Body of pancreas (tissue), 4 donors: ENCODE data around the gene HUS1B. TPM values are rescaled to one million over a fixed set of nuclear protein-coding genes. Genes with fewer than 3 reads are reported as not detected.

Experiments used
- ATAC-seq: fragments of 150-250 bp; one replicate; pipeline ENCODE4 v1.9.1; 2016
- DNase-seq, 4 donors: peaks; one replicate each; pipeline ENCODE4 v3.0.0-alpha.2; 2019
- H3K27ac ChIP-seq, 4 donors: fragments of 200-600 bp; sonication (generic); 1 replicate in 3 of 4; 2 replicates in 1 of 4; pipeline versions ENCODE4 v1.5.1 to v1.6.1; 2016 to 2019; ENCODE audit warnings: mild to moderate bottlenecking in 1 of 4, mixed read lengths in 1 of 4, moderate library complexity in 1 of 4
- H3K27me3 ChIP-seq, 2 donors: fragments of 200-600 bp; sonication (generic); one replicate each; pipeline ENCODE4 v1.6.0; 2016; ENCODE audit warnings: mild to moderate bottlenecking in 1 of 2
- H3K36me3 ChIP-seq, 2 donors: fragments of 200-600 bp; sonication (generic); replicated peaks in 1 of 2; 2 replicates each; pipeline ENCODE4 v1.5.1; 2016; ENCODE audit warnings: low read depth in 2 of 2; ENCODE audit not compliant: insufficient read depth in 1 of 2
- H3K4me1 ChIP-seq: fragments of 200-600 bp; sonication (generic); one replicate; pipeline ENCODE4 v1.6.0; 2016
- H3K4me3 ChIP-seq, 2 donors: fragments of 200-600 bp; sonication (generic); 1 replicate in 1 of 2; 2 replicates in 1 of 2; pipeline ENCODE4 v1.5.1; 2016 to 2019
- H3K9me3 ChIP-seq, 3 donors: fragments of 200-600 bp; sonication (generic); 1 replicate in 2 of 3; 2 replicates in 1 of 3; pipeline ENCODE4 v1.5.1; 2016
- CTCF ChIP-seq, 7 experiments: fragments of 450-650 bp in 4 of 7; fragments of 200-600 bp in 3 of 7; sonication (generic) in 3 of 7; IDR thresholded peaks; one replicate each; pipeline ENCODE4 v1.5.1; 2016 to 2019; ENCODE audit warnings: antibody characterized with exemption in 7 of 7
- POLR2A ChIP-seq, 3 donors: fragments of 450-650 bp; IDR thresholded peaks; one replicate each; pipeline ENCODE4 v1.6.1; 2016; ENCODE audit warnings: antibody characterized with exemption in 3 of 3, mild to moderate bottlenecking in 2 of 3
- WGBS, 2 donors: methylation state at CpG; one replicate each; pipeline ENCODE4 v1.1.5; 2017; 5-methylcytosine and 5-hydroxymethylcytosine counted together
- intact Hi-C: fragments of 100-400 bp; cut with DNase I; formaldehyde crosslinking; loops from one replicate; pipeline ENCODE4 v1.15.1; 2023
- total RNA-seq, 2 donors: library from RNA; depleted of rRNA; stranded (reverse); fragments of >200 nt; gene quantifications; one replicate each; pipeline ENCODE4 v1.1.0, GENCODE V29; 2016

Gene HUS1B
- total RNA-seq, 2 donors from 2014 or later = 4.4 to 19.1 TPM

GRCh38 chr6:628766-629165, 28.1 kb downstream of the HUS1B start:
- ATAC-seq = no peak
- intact Hi-C loops = no loop called here
- TF ChIP-seq CTCF (IDR thresholded peaks at IDR 0.05) (no peak), POLR2A (IDR thresholded peaks at IDR 0.05) (no peak)
- H3K27ac ChIP-seq = no peak overlapping the region
- peaks cover 0 to 2% of the 10 kb centered on the region in 2 donors for H3K36me3 ChIP-seq
- H3K9me3 ChIP-seq = no peaks in the 10 kb centered on the region
- DNase-seq = peak in 1 of 4 donors; percentile 19
- H3K4me1 ChIP-seq = no peaks in the 10 kb centered on the region
- 38 to 44% methylated on average over 3 of the region's 3 CpGs for WGBS, 2 donors
- no peaks in the 10 kb centered on the region for H3K27me3 ChIP-seq
- no peak overlapping the region for H3K4me3 ChIP-seq

GRCh38 chr6:626236-626635, 30.7 kb downstream of the HUS1B start:
- Histone ChIP-seq H3K9me3 (no peaks in the 10 kb centered on the region), H3K27ac (no peak overlapping the region), H3K4me3 (no peak overlapping the region), H3K4me1 (no peaks in the 10 kb centered on the region), H3K36me3 (peaks cover 0 to 2% of the 10 kb centered on the region in 2 donors), H3K27me3 (no peaks in the 10 kb centered on the region)
- DNase-seq (no peak), ATAC-seq (no peak)
- WGBS, 2 donors = 91 to 94% methylated on average over 9 of the region's 9 CpGs
- intact Hi-C loops = no loop called here
- no peak for TF ChIP-seq CTCF (IDR thresholded peaks at IDR 0.05)
- no peak for TF ChIP-seq POLR2A (IDR thresholded peaks at IDR 0.05)

GRCh38 chr6:624979-625378, 31.9 kb downstream of the HUS1B start:
- ATAC-seq (no peak), DNase-seq (no peak)
- Histone ChIP-seq H3K27ac (no peak overlapping the region), H3K4me3 (no peak overlapping the region), H3K9me3 (no peaks in the 10 kb centered on the region), H3K36me3 (no peaks in the 10 kb centered on the region), H3K27me3 (no peaks in the 10 kb centered on the region), H3K4me1 (no peaks in the 10 kb centered on the region)
- intact Hi-C loops = no loop called here
- whole genome bisulfite sequencing, 2 donors = 90 to 97% methylated on average over 11 of the region's 11 CpGs
- no peak for TF ChIP-seq POLR2A (IDR thresholded peaks at IDR 0.05)
- no peak for TF ChIP-seq CTCF (IDR thresholded peaks at IDR 0.05)

- H3K27ac ChIP-seq = no peak overlapping the region
- no peak for TF ChIP-seq CTCF (IDR thresholded peaks at IDR 0.05)
- no peak for TF ChIP-seq POLR2A (IDR thresholded peaks at IDR 0.05)
- WGBS, 2 donors = 92 to 93% methylated on average over 7 of the region's 7 CpGs
- H3K4me1 ChIP-seq = no peaks in the 10 kb centered on the region
- intact Hi-C loops = no loop called here
- H3K36me3 ChIP-seq = no peaks in the 10 kb centered on the region
- no peaks in the 10 kb centered on the region for H3K27me3 ChIP-seq
- ATAC-seq = no peak
- no peak for DNase-seq
- no peaks in the 10 kb centered on the region for H3K9me3 ChIP-seq
- H3K4me3 ChIP-seq = no peak overlapping the region
These were observed 34.4 kb downstream of the HUS1B start for GRCh38 chr6:622462-622861.

GRCh38 chr6:621931-622330, 35.0 kb downstream of the HUS1B start:
- ATAC-seq (no peak), DNase-seq (no peak)
- Histone ChIP-seq H3K27me3 (no peaks in the 10 kb centered on the region), H3K36me3 (peaks cover 0 to 2% of the 10 kb centered on the region in 2 donors), H3K4me3 (no peak overlapping the region), H3K4me1 (no peaks in the 10 kb centered on the region), H3K27ac (no peak overlapping the region), H3K9me3 (no peaks in the 10 kb centered on the region)
- intact Hi-C loops = no loop called here
- TF ChIP-seq CTCF (IDR thresholded peaks at IDR 0.05) = no peak
- no peak for TF ChIP-seq POLR2A (IDR thresholded peaks at IDR 0.05)
- 89 to 93% methylated on average over 9 of the region's 9 CpGs for WGBS, 2 donors
